GM21723 (cell line): ENCODE results near the gene PABPN1.

Experiments
- ATAC-seq: cut with Tn5 transposase; IDR thresholded peaks from one replicate; pipeline ENCODE4 v1.9.1; 2021; ENCODE audit warnings: mild to moderate bottlenecking, moderate library complexity; ENCODE audit not compliant: unreplicated experiment

Gene PABPN1

DNA sequence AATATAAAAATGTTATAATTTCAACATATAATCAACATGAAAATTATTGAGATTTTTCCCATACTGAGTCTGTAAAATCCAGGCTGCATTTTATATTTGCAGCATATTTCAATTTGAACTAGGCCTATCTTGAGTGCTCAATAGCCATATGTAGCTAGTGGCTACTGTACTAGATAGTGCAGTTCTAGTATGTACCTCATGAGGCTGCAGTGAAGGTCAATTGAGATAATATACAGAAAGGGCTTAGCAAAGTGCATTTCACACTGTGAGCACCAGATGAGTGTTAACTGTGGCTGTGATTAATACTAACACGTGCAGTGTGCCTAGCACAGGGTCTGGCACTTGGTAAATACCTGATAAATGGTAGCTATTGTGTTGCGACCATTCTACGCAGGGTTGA lies 36.8 kb downstream of the PABPN1 start:
- ATAC-seq: no peak

GRCh38 chr14:23358553-23359166 lies 37.4 kb downstream of the PABPN1 start:
- ATAC-seq: no peak

DNA sequence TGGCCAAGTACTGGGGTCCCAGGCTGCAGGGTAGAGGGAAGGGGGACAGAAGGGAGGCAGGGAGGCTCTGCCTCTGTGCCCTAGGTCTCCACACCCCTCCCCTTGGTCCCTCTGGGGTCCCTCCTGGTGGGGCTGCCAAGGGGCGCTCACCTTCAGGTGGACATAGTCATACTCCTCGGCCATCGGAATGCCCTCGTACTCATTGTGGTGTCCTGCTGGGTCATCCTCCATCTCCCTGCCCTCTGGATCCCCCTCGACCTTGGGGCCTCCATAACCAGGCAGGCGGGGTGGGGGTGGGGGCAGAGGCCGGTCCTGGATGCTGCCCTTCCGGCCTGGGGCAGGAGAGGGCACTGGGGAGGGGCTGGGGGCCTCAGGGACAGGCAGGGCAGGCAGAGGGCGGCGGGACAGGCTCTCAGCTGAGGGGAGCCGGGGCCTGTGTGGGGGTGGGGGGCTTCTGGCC lies 37.9 kb downstream of the PABPN1 start:
- ATAC-seq: no peak

DNA sequence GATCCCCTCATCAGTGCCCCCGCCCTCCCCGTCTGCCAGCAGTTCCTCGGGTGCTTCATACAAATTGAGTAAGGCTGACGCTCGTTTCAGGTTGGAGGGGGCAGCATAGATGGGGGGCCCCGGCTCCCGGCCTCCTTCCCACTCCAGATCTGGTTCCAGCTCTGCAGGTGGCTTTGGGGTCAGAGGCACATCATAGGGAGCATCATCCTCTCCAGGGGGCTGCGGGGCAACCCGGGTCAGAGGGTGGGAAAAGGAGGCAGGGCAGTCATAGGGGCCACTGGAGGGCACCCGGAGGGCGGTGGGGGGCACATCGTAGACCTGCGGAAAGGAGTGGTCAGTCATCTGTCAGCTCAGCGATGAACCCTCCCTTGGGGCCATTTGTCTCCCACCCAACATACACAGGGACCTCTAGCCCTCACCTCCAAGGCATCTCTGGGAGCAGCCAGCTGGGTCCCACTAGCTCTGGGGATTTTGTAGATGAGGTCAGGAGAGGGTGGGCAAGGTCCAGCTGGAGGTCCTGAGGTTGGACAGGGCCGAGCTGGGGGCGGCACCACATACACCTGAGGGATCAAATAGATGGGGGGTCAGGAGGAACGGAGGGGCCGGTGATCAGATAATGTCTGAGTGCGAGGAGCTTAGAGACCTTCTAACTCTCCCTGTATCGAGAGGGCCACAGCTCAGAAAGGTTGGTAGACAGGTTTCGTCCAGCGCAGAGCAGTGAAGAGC lies 38.6 kb downstream of the PABPN1 start:
- ATAC-seq: no peak

DNA sequence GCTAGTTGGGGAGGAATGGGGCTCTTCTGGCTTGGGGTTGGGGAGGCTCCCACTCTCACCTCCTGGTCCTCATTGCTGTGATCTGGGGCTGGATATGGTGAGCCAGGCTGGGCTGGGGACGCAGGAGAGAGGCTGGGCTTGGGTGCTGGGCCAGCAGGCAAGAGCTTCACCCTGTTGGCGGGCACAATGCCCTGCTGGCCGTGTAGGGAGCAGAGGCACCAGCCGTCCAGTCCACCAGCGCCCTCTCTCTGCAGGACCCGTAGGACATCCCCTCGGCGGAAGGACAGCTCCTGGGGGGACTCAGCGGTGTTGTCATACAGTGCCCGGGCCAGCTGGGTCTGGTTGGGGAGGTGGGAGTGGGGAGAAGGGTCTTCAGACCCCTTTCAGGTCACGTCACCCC lies 39.2 kb downstream of the PABPN1 start:
- ATAC-seq: no peak

- ATAC-seq: no peak
These were observed 40.1 kb downstream of the PABPN1 start for GRCh38 chr14:23361320-23361719.

DNA sequence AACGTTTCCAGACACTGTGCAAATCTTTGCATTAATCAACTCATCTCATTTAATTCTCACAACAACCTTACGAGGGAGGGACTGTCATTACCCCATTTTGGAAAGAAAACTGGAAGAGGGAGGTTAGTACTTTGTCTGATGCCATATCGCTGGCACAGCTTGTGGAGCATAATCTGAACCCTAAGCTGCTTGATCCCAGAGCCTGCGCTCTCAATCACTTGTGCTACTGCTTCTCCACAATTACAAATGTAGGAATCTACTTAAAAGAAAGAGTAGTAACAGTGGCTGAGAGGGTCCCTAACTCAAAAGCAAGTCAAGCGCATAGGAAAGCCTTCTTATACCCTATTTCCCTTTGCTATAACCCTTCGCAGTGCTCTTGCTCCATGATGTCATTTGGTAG lies 40.5 kb downstream of the PABPN1 start:
- no peak for ATAC-seq

- ATAC-seq: no peak
These were observed 40.9 kb downstream of the PABPN1 start for GRCh38 chr14:23362200-23362599.

- ATAC-seq: no peak
These were observed 43.1 kb downstream of the PABPN1 start for GRCh38 chr14:23364164-23365035.

DNA sequence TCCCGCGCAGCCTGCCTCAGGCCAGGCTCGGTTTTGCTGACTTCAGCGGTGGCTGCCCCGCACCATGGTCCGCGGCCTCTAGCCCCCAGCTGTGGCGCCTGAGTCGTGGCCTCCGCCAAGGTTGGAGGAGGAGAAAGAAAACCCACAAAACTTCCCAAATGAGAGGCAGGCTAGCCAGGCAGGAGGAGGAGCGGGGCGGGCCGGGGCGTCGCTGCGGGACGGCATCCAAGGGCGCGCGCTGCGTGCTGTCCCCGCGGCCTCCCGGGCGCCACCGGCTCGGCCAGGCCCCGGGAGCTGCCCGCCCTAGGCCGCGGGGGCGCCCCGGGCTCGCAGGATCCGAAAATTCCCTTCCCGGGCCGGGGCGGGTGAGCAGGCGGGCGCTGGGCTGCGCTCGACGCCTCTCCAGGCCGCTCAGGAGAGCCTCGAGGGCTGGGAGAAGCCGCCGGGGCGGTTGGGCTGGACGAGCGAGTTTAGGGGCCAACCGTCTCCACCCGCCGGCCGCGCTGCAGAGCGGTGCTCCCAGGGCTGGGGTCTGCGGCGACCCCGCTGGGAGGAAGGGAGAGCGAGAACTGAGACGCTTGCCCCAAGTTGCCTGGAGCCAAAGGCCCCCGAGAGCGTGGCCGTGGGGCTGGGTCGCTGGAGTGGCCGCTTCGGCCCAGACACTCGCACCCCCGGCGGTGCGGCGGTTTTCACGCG lies 43.9 kb downstream of the PABPN1 start, which contains the start of gene EFS:
Gene EFS, minus strand, starts transcription at position 137 of the 696 bp plus-strand sequence. CDS start 147 bp downstream, outside the sequence.
- ATAC-seq: no peak

DNA sequence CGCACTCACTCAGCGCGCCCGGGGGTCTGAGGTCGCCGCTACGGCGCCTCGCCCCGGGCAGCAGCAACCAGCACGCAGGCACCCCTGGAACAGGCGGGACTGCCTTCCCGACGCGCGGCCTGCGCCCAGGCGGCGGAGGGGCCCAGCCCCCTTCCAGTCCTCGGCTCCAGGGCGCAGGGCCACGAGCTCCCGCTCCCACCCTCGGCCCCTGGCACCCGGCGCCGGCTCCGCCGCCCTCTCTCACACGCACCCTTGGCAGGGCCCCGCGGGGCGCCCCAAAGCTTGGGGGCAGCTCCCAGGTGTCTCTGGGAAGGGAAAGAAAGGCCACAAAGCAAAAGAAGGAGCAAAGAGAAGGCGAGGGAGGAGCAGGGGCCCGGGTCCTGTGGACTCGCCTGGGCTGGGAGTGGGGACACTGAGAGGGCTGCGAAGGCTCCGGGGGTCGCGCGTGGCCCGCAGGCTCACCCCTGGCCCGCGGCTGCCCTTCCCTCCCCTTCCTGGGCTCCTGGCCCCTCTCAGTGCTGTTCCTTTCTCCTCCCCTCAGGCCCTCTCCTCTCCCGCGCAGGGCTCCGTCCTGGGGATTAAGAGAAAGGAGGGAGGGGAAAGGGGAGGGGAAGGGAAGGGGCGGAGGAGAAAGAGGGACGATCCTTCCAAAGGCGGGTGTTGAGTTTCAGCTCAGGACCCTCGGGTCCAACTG lies 44.6 kb downstream of the PABPN1 start:
- no peak for ATAC-seq

DNA sequence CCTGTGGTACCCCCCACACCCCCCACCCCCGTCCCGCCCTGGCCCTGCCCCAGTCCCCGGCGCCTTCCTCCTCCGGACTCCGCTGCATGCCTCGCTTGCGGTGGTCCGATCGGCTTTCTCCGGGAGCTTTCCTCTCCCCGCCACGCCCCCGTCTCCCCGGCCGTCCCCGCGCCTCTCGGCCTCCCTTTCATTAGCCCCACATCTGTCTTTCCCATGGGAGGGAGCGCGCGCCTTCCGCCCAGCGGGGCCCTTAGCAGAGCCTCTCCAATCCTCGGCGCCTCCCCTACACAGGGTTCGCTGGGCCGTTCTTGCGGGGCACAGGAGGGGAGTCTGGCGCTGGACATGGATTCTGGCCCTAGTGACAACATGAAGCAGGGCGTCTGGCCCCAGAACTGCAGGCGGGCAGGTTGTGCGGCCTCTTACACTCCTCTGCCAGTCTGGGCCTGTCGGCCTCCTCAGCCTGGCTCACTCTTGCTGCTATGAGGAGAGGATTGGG lies 45.2 kb downstream of the PABPN1 start:
- ATAC-seq: no peak

- ATAC-seq: no peak
These were observed 49.0 kb downstream of the PABPN1 start for GRCh38 chr14:23370221-23370620.

DNA sequence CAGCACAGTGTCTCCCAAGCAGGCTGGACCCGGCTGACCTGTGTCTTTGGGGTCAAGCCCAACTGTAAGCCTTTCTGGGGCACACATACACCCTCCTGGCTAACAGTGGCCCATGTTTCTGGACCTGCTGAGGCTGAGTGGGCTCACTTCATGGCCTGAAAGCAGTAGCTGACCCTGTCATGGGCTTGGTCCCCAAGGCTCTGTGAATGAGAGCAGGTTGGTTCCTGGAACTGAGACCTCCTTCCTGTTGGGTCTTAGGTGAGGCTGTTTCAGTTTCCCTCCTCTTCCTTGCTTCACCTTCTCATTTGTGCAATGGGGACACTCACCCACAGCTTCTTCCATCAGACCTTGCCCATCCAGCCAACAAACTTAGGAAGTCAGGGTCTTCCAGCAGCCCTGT lies 50.6 kb downstream of the PABPN1 start:
- no peak for ATAC-seq

GRCh38 chr14:23372509-23372908 lies 51.3 kb downstream of the PABPN1 start, which contains the start of gene IL25:
Gene IL25 (plus strand): TSS chr14:23372809.
- ATAC-seq: no peak

- ATAC-seq: no peak
These were observed 51.8 kb downstream of the PABPN1 start for GRCh38 chr14:23373041-23373440.
